HepG2 (cell line): Measurements from ENCODE around the gene HEMK1. TPM values are rescaled to one million over a fixed set of nuclear protein-coding genes. Genes with fewer than 3 reads are reported as not detected.

Source experiments
- ASH2L ChIP-seq: fragments of 300-600, 200-600 bp; sonication (generic); IDR thresholded peaks from 2 replicates; pipeline ENCODE4 v1.7.0; 2017; ENCODE audit warnings: low read depth, mild to moderate bottlenecking, moderate library complexity, mixed read lengths, low read length; ENCODE audit not compliant: insufficient read length
- BORCS8-MEF2B ChIP-seq: sonication (generic); formaldehyde crosslinking; IDR thresholded peaks from 2 replicates; pipeline ENCODE4 v1.8.0; 2022; ENCODE audit warnings: mild to moderate bottlenecking, missing genetic modification reagents
- CHCHD3 ChIP-seq: sonication (generic); formaldehyde crosslinking; IDR thresholded peaks from 2 replicates; pipeline ENCODE4 v1.8.0; 2022; ENCODE audit warnings: mild to moderate bottlenecking, missing genetic modification reagents, moderate library complexity
- DNMT3B ChIP-seq: conservative IDR thresholded peaks from 2 replicates; pipeline ENCODE4 v1.6.1; 2016; ENCODE audit warnings: missing biosample characterization, control low read depth
- ELF1 ChIP-seq: sonication (generic); formaldehyde crosslinking; IDR thresholded peaks from 2 replicates; pipeline ENCODE4 v1.4.0; 2020; ENCODE audit warnings: missing genetic modification reagents
- HOXA3 ChIP-seq: sonication (generic); formaldehyde crosslinking; IDR thresholded peaks from 2 replicates; pipeline ENCODE4 v1.5.0; 2020; ENCODE audit warnings: missing genetic modification reagents
- ISL2 ChIP-seq: sonication (generic); formaldehyde crosslinking; IDR thresholded peaks from 2 replicates; pipeline ENCODE4 v1.5.0; 2020; ENCODE audit warnings: missing genetic modification reagents
- KAT2B ChIP-seq: fragments of 150-350 bp; IDR thresholded peaks from 2 replicates; pipeline ENCODE4 v1.6.1; 2014; ENCODE audit warnings: low read depth, low read length, borderline replicate concordance
- NFYB ChIP-seq: sonication (generic); formaldehyde crosslinking; IDR thresholded peaks from 2 replicates; pipeline ENCODE4 v1.4.0; 2020; ENCODE audit warnings: missing genetic modification reagents
- NONO ChIP-seq, 2 experiments: fragments of 450-650 bp in 1 of 2; sonication (generic) in 1 of 2; formaldehyde crosslinking in 1 of 2; IDR thresholded peaks in 1 of 2; conservative IDR thresholded peaks in 1 of 2; 2 replicates each; pipeline versions ENCODE4 v1.6.1 to v1.8.0; 2017 to 2022; ENCODE audit warnings: mild to moderate bottlenecking in 1 of 2, missing genetic modification reagents in 1 of 2, moderate library complexity in 1 of 2
- PCBP2 ChIP-seq: fragments of 200-400 bp; formaldehyde crosslinking; optimal IDR thresholded peaks from 2 replicates; pipeline ENCODE3; 2018; ENCODE audit warnings: low read length, low read depth; ENCODE audit not compliant: poor library complexity, severe bottlenecking
- POLR2G ChIP-seq: fragments of 200-400 bp; formaldehyde crosslinking; IDR thresholded peaks from 2 replicates; pipeline ENCODE4 v1.6.1; 2018; ENCODE audit warnings: mild to moderate bottlenecking, low read depth, low read length, moderate library complexity
- SOX13 ChIP-seq, 3 experiments: fragments of 450-650 bp in 1 of 3; sonication (generic) in 1 of 3; formaldehyde crosslinking in 1 of 3; IDR thresholded peaks in 2 of 3; conservative IDR thresholded peaks in 1 of 3; 2 replicates each; pipeline versions ENCODE4 v1.5.0 to v1.6.1; 2016 to 2020; ENCODE audit warnings: antibody characterized with exemption in 1 of 3, mild to moderate bottlenecking in 1 of 3, missing compliant biosample characterization in 1 of 3, missing genetic modification reagents in 1 of 3, moderate library complexity in 1 of 3
- SOX6 ChIP-seq, 2 experiments: fragments of 450-650 bp in 1 of 2; sonication (generic) in 1 of 2; formaldehyde crosslinking in 1 of 2; IDR thresholded peaks; 2 replicates each; pipeline versions ENCODE4 v1.4.0 to v1.6.1; 2017 to 2020; ENCODE audit warnings: antibody characterized with exemption in 1 of 2, mild to moderate bottlenecking in 1 of 2, missing genetic modification reagents in 1 of 2
- SP140L ChIP-seq: sonication (generic); formaldehyde crosslinking; IDR thresholded peaks from 2 replicates; pipeline ENCODE4 v1.4.0; 2020; ENCODE audit warnings: missing genetic modification reagents, borderline replicate concordance
- SP2 ChIP-seq: sonication (generic); formaldehyde crosslinking; IDR thresholded peaks from 2 replicates; pipeline ENCODE4 v1.5.1; 2020; ENCODE audit warnings: mild to moderate bottlenecking, missing genetic modification reagents
- TBX3 ChIP-seq: fragments of 450-650 bp; IDR thresholded peaks from 2 replicates; pipeline ENCODE4 v1.6.1; 2017; ENCODE audit warnings: antibody characterized with exemption, mild to moderate bottlenecking, inconsistent platforms, borderline replicate concordance
- ZBTB42 ChIP-seq: sonication (generic); formaldehyde crosslinking; IDR thresholded peaks from 2 replicates; pipeline ENCODE4 v1.5.0; 2020; ENCODE audit warnings: mild to moderate bottlenecking, missing genetic modification reagents
- ZNF264 ChIP-seq: sonication (generic); formaldehyde crosslinking; IDR thresholded peaks from 2 replicates; pipeline ENCODE4 v1.4.0; 2020; ENCODE audit warnings: missing genetic modification reagents
- ZNF468 ChIP-seq: sonication (generic); formaldehyde crosslinking; IDR thresholded peaks from 2 replicates; pipeline ENCODE4 v1.8.0; 2022; ENCODE audit warnings: mild to moderate bottlenecking, moderate library complexity, missing genetic modification reagents
- ZNF546 ChIP-seq: sonication (generic); formaldehyde crosslinking; conservative IDR thresholded peaks from 2 replicates; pipeline ENCODE4 v1.8.1; 2023; ENCODE audit warnings: mild to moderate bottlenecking, missing genetic modification reagents
- ZNF746 ChIP-seq: sonication (generic); formaldehyde crosslinking; IDR thresholded peaks from 2 replicates; pipeline ENCODE4 v1.8.0; 2022; ENCODE audit warnings: mild to moderate bottlenecking, missing genetic modification reagents
- ZNF839 ChIP-seq: sonication (generic); formaldehyde crosslinking; IDR thresholded peaks from 2 replicates; pipeline ENCODE4 v1.4.0; 2020; ENCODE audit warnings: missing genetic modification reagents, mild to moderate bottlenecking, borderline replicate concordance
- ZSCAN21 ChIP-seq: sonication (generic); formaldehyde crosslinking; IDR thresholded peaks from 2 replicates; pipeline ENCODE4 v1.8.0; 2022; ENCODE audit warnings: mild to moderate bottlenecking, missing genetic modification reagents, moderate library complexity, borderline replicate concordance
- polyA plus RNA-seq, 8 experiments: library from polyadenylated mRNA; depleted of rRNA in 3 of 8; stranded (reverse) in 7 of 8; unstranded in 1 of 8; fragments of >200 nt; fragmentation: Illumina TruSeq in 4 of 8; extraction: Trizol in 4 of 8; gene quantifications; 2 replicates each; pipeline versions ENCODE4 v1.2.1 to v1.2.3, GENCODE V29; 2011 to 2016; ENCODE audit warnings: low read depth in 4 of 8, missing spikeins in 1 of 8, mixed read lengths in 1 of 8; ENCODE audit not compliant: insufficient read depth in 1 of 8
- total RNA-seq, 5 experiments: library from RNA; depleted of rRNA; stranded (reverse); fragments of >200 nt; fragmentation: Illumina TruSeq; extraction: Trizol; gene quantifications; 2 replicates each; pipeline ENCODE4 v1.2.3, GENCODE V29; 2016; ENCODE audit warnings: low read depth in 1 of 5
- TF ChIP-seq, protein P1 (sequence below): sonication (generic); formaldehyde crosslinking; IDR thresholded peaks from 2 replicates; pipeline ENCODE4 v1.8.1; 2023; ENCODE audit warnings: mild to moderate bottlenecking, missing genetic modification reagents
- TF ChIP-seq, protein P2 (sequence below): sonication (generic); formaldehyde crosslinking; IDR thresholded peaks from 2 replicates; pipeline ENCODE4 v1.5.1; 2020; ENCODE audit warnings: missing genetic modification reagents, mild to moderate bottlenecking, borderline replicate concordance
- TF ChIP-seq, protein P3 (sequence below): sonication (generic); formaldehyde crosslinking; IDR thresholded peaks from 2 replicates; pipeline ENCODE4 v1.4.0; 2020; ENCODE audit warnings: mild to moderate bottlenecking, missing genetic modification reagents

HEMK1 gene
- total and polyA plus RNA-seq, 2 of the 13 experiments (the other 11 are each of a cell fraction or from before 2014, with no cell fraction given) = 9.8 to 12.6 TPM

DNA sequence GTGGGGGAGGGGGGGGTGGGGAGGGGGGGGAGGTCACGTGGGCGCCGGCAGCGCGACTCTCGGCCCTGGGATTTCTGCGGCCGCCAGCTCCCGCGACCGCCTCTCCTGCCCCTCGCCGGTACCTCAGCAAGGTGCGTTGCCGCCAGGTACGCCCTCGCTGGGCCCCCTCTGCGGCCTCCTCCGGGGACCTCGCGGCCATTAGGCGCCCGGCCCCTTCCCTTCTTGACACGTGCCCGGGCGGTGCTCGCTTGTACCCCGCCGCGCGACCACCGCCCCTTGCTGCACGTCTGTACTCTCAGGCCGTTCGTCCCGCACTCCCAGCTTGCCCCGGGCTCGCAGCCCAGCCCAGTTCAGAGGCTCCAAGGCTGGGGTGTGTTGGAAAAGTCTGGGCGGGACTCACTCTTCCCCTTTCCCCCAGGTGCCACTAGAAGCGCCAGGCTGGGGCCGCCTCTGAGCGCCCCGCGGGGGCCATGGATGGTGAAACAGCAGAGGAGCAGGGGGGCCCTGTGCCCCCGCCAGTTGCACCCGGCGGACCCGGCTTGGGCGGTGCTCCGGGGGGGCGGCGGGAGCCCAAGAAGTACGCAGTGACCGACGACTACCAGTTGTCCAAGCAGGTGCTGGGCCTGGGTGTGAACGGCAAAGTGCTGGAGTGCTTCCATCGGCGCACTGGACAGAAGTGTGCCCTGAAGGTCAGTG, 47.9 kb downstream of the HEMK1 start, which contains the start of gene MAPKAPK3 (continued):
- TF ChIP-seq ZNF746 (no peak), SP140L (no peak), SOX6 (IDR thresholded peaks at IDR 0.05) (no peak), SOX6 (CRISPR knock-in tag; IDR thresholded peaks at IDR 0.05) (no peak), BORCS8-MEF2B (CRISPR knock-in tag) (no peak), PCBP2 (no peak), ELF1 (CRISPR knock-in tag) (no peak), ZNF264 (peak; percentile 74; the same call in 1 of the 2 replicates), ZBTB42 (CRISPR knock-in tag) (peak; percentile 26; the same call in 1 of the 2 replicates), TBX3 (no peak), ISL2 (peak; percentile 55; the same call in 1 of the 2 replicates), ZNF468 (CRISPR knock-in tag) (no peak), CHCHD3 (CRISPR knock-in tag) (0 out of 2 replicates have a peak, but pooled peaks have one; percentile 34), ZNF546 (CRISPR knock-in tag) (0 out of 2 replicates have a peak, but pooled peaks have one; percentile 53), NFYB (CRISPR knock-in tag) (no peak), KAT2B (no peak), HOXA3 (CRISPR knock-in tag) (peak; percentile 23; the same call in 1 of the 2 replicates), SOX13 (IDR thresholded peaks at IDR 0.05) (no peak), SOX13 (CRISPR knock-in tag; conservative IDR thresholded peaks at IDR 0.05 in 1 of 2, IDR thresholded peaks at IDR 0.05 in 1 of 2) (no peak), ZSCAN21 (CRISPR knock-in tag) (no peak), NONO (IDR thresholded peaks at IDR 0.05) (no peak), NONO (CRISPR knock-in tag; conservative IDR thresholded peaks at IDR 0.05) (peak; percentile 64), SP2 (CRISPR knock-in tag) (no peak), POLR2G (peak; percentile 62), DNMT3B (CRISPR knock-in tag) (no peak), ZNF839 (CRISPR knock-in tag) (no peak), ASH2L (no peak)
- TF ChIP-seq, protein P1, sequence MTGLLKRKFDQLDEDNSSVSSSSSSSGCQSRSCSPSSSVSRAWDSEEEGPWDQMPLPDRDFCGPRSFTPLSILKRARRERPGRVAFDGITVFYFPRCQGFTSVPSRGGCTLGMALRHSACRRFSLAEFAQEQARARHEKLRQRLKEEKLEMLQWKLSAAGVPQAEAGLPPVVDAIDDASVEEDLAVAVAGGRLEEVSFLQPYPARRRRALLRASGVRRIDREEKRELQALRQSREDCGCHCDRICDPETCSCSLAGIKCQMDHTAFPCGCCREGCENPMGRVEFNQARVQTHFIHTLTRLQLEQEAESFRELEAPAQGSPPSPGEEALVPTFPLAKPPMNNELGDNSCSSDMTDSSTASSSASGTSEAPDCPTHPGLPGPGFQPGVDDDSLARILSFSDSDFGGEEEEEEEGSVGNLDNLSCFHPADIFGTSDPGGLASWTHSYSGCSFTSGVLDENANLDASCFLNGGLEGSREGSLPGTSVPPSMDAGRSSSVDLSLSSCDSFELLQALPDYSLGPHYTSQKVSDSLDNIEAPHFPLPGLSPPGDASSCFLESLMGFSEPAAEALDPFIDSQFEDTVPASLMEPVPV (CRISPR knock-in tag) = peak; percentile 64; the same call in 1 of the 2 replicates
- TF ChIP-seq, protein P2, sequence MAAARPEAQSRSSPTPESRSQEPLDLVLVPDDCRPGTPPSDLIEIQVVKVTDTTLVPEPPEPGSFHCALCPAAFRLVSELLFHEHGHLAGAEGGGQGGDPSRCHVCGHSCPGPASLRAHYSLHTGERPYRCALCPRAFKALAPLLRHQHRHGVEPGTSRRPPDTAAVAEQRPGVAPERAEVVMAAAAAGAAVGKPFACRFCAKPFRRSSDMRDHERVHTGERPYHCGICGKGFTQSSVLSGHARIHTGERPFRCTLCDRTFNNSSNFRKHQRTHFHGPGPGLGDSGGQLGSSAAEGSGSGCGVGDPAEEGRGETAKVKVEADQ (CRISPR knock-in tag) = no peak
- TF ChIP-seq, protein P3, sequence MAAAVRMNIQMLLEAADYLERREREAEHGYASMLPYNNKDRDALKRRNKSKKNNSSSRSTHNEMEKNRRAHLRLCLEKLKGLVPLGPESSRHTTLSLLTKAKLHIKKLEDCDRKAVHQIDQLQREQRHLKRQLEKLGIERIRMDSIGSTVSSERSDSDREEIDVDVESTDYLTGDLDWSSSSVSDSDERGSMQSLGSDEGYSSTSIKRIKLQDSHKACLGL = peak; percentile 61; the same call in 1 of the 2 replicates
